ENCODE measurements around the gene SRP68. TPM values are rescaled to one million over a fixed set of nuclear protein-coding genes. Genes with fewer than 3 reads are reported as not detected.

SRP68 gene
- total RNA-seq, 8 experiments from 2014 or later = 21.2 to 70.9 (median 36.4) TPM

GRCh38 chr17:76004750-76005262, 67.5 kb downstream of the SRP68 start:
- 60 to 83% (median 80%) methylated on average over 1 to 4 of the region's 8 CpGs; no CpG with 5 or more reads in 6 of the 10 experiments for WGBS, 10 experiments
- Histone ChIP-seq H3K4me3 (no peak overlapping the region), H3K4me1 (replicated peaks in 1 of 2) (peaks cover 0 to 7% of the 10 kb centered on the region in 2 donors), H3K27ac (no peak overlapping the region)
- in situ Hi-C loops (cut with MboI; ENCODE audit: low pct_unique_long_range_greater_than_20kb in 2 of 9, low sequenced_read_pairs in 9 of 9, unreplicated experiment in 9 of 9) = loop anchor here in 4 of 9 experiments (25.0 kb wide), 1 partner anchor 282 kb away; no protein-coding TSS in a partner anchor
- ATAC-seq (replicated peaks in 6 of 8) = peak in 1 of 8 experiments; percentile 37

- Histone ChIP-seq H3K4me1 (replicated peaks in 1 of 2) (peaks cover 0 to 7% of the 10 kb centered on the region in 2 donors), H3K27ac (no peak overlapping the region), H3K4me3 (no peak overlapping the region)
- WGBS, 10 experiments = 49 to 100% (median 80%) methylated on average over 1 to 4 of the region's 6 CpGs; no CpG with 5 or more reads in 6 of the 10 experiments
- in situ Hi-C loops (cut with MboI; ENCODE audit: low pct_unique_long_range_greater_than_20kb in 2 of 9, low sequenced_read_pairs in 9 of 9, unreplicated experiment in 9 of 9) = loop anchor here in 4 of 9 experiments (25.0 kb wide), 1 partner anchor 283 kb away; no protein-coding TSS in a partner anchor
- no peak for ATAC-seq (replicated peaks in 6 of 8)
Measured at GRCh38 chr17:76003915-76004314, 68.4 kb downstream of the SRP68 start.

DNA sequence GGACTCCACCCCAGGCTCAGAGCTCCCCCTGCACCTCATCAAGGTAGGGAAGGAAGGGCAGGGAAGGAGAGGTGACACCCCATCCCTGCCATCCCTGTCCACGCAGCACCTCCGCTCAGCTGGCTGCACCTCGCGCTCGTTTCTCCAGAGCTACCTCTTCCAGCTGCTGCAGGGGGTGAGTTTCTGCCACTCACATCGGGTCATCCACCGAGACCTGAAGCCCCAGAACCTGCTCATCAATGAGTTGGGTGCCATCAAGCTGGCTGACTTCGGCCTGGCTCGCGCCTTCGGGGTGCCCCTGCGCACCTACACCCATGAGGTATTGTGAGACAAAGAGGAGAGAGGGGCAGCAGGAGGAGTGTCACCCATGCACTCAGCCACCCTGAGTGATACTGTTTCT, 70.2 kb downstream of the SRP68 start:
- ATAC-seq (replicated peaks in 6 of 8) = no peak
- no peak overlapping the region for H3K4me3 ChIP-seq
- H3K27ac ChIP-seq = no peak overlapping the region
- in situ Hi-C loops (cut with MboI; ENCODE audit: low pct_unique_long_range_greater_than_20kb in 2 of 9, low sequenced_read_pairs in 9 of 9, unreplicated experiment in 9 of 9) = loop anchor here in 4 of 9 experiments (25.0 kb wide), 1 partner anchor 285 kb away; no protein-coding TSS in a partner anchor
- 80 to 97% (median 90%) methylated on average over 1 to 7 of the region's 12 CpGs; no CpG with 5 or more reads in 7 of the 10 experiments for WGBS, 10 experiments
- peaks cover 0 to 7% of the 10 kb centered on the region in 2 donors for H3K4me1 ChIP-seq (replicated peaks in 1 of 2)

DNA sequence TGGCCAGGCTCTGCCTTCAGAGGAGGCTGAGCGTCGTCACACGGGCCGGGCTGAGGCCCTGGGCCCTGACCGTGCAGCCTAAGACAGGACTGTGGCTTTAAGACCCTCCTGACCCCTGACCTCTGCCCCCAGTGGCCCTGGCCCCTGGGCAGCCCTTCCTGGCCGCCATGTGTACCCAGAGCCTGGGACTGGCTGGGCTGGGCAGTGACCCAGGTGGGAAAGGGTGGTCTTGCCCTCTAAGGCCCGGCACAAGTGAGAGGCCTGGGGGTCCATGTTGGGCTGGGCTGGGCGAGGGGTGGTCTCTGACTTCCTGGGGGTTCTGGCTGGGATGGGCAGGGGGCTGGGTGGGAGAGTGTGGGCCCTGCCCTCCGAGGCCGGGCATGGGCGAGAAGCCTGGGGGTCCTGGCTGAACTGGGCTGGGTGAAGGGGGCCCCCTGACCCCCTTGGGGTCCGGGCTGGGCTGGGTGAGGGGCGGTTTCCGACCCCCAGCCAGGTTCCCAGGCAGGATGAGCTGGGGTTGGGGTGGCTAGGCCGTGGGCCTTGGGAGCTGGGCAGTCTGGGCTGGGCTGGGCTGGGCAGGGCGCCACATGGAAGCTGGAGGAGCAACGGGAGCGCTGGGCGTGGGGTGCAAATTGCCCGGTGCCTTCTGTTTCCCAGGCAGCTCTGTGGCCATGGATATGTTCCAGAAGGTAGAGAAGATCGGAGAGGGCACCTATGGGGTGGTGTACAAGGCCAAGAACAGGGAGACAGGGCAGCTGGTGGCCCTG, 71.4 kb downstream of the SRP68 start, which contains the start of gene CDK3:
CDK3 (plus strand) TSS at position 101 of the 767 bp plus-strand sequence; CDS start at position 672, 571 bp downstream.
- peaks cover 0 to 7% of the 10 kb centered on the region in 2 donors for H3K4me1 ChIP-seq (replicated peaks in 1 of 2)
- H3K4me3 ChIP-seq = no peak within 1 kb of the TSS
- H3K27ac ChIP-seq = no peak within 1 kb of the TSS
- in situ Hi-C loops (cut with MboI; ENCODE audit: low pct_unique_long_range_greater_than_20kb in 2 of 9, low sequenced_read_pairs in 9 of 9, unreplicated experiment in 9 of 9) = loop anchor here in 4 of 9 experiments (25.0 kb wide), 1 partner anchor 286 kb away; no protein-coding TSS in a partner anchor
- ATAC-seq (replicated peaks in 6 of 8) = peak in 6 of 8 experiments; percentile 4 to 28 (median 17)
- WGBS, 10 experiments = 83% methylated on average over 1 of the region's 21 CpGs; no CpG with 5 or more reads in 9 of the 10 experiments

DNA sequence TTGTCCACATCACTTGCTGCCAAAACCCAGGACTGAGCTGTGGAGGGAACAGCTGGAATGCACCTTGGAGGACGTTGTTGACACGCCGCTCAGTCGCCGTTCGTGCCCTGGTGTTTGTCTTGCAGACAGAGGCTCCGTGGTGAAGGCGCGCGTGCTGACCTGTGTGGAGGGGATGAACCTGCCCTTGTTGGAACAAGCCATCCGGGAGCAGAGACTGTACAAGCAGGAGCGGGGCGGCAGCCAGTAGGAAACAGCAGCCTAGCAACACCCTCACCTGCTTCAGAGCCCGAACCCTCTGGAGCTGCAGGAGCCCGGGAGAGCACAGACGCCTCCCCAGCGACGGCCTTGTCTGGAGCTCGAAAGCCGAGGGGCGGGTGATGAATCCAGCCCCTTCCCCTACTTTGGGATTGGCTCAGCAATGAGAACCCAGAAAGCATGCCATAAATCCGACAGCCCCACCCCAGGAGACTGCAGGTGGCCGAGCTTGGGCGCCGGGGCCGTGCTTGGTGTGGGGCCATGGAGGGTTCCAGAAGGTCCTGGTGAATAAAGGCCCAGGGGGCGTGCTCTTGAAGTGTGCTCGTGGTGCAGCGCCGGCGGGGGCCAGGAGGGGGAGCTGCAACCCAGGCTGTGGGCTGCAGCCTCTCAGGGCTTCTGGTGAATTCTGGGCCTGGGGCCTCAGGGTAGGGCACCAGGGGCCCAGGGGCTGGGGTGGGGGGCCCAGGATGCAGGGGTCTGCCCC, 72.1 kb downstream of the SRP68 start:
- H3K27ac ChIP-seq = no peak overlapping the region

DNA sequence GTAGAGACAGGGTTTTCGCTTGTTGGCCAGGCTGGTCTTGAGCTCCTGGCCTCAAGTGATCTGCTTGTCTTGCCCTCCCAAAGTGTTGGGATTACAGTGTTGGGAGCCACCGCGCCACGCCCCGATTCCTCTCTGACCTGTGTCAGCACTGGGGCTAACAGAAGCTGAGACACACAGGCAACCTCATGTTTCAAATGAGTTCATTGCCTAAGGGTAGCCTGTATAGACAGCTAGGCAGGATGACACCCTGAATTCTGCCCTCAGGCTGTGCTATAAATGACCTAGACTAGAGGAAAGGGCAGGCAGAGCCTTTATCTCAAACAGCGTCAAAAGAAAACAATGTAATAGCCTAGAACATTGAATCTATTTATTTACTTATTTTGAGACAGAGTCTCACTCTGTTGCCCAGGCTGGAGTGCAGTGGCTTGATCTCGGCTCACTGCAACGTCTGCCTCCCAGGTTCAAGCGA, 74.0 kb downstream of the SRP68 start:
- Histone ChIP-seq H3K4me1 (replicated peaks in 1 of 2) (peaks cover 0 to 7% of the 10 kb centered on the region in 2 donors), H3K27ac (no peak overlapping the region), H3K4me3 (no peak overlapping the region)
- ATAC-seq (replicated peaks in 6 of 8) = peak in 2 of 8 experiments; percentile 10 to 13
- in situ Hi-C loops (cut with MboI; ENCODE audit: low pct_unique_long_range_greater_than_20kb in 2 of 9, low sequenced_read_pairs in 9 of 9, unreplicated experiment in 9 of 9) = no loop called here
- 70 to 100% (median 95%) methylated on average over 1 to 9 of the region's 9 CpGs; no CpG with 5 or more reads in 1 of the 10 experiments for WGBS, 10 experiments

More for the DNA sequence above, 72.1 kb downstream of the SRP68 start:
- in situ Hi-C loops (cut with MboI; ENCODE audit: low pct_unique_long_range_greater_than_20kb in 2 of 9, low sequenced_read_pairs in 9 of 9, unreplicated experiment in 9 of 9) = loop anchor here in 4 of 9 experiments (25.0 kb wide), 1 partner anchor 287 kb away; no protein-coding TSS in a partner anchor
- ATAC-seq (replicated peaks in 6 of 8) = peak; percentile 30 to 83 (median 64)
- 81 to 91% (median 85%) methylated on average over 5 to 9 of the region's 31 CpGs; no CpG with 5 or more reads in 7 of the 10 experiments for WGBS, 10 experiments
- Histone ChIP-seq H3K4me3 (no peak overlapping the region), H3K4me1 (replicated peaks in 1 of 2) (peaks cover 0 to 7% of the 10 kb centered on the region in 2 donors)

- peak in 3 of 8 experiments; percentile 22 to 77 (median 69) for ATAC-seq (replicated peaks in 6 of 8)
- Histone ChIP-seq H3K27ac (no peak overlapping the region), H3K4me3 (no peak overlapping the region), H3K4me1 (replicated peaks in 1 of 2) (peaks cover 0 to 7% of the 10 kb centered on the region in 2 donors)
- WGBS, 10 experiments = 6 to 80% (median 63%) methylated on average over 1 to 11 of the region's 18 CpGs; no CpG with 5 or more reads in 1 of the 10 experiments
- in situ Hi-C loops (cut with MboI; ENCODE audit: low pct_unique_long_range_greater_than_20kb in 2 of 9, low sequenced_read_pairs in 9 of 9, unreplicated experiment in 9 of 9) = no loop called here
Measured at GRCh38 chr17:75996665-75997590, 75.4 kb downstream of the SRP68 start.

GRCh38 chr17:75995385-75995925, 76.9 kb downstream of the SRP68 start:
- no peak overlapping the region for H3K4me3 ChIP-seq
- no peak for ATAC-seq (replicated peaks in 6 of 8)
- in situ Hi-C loops (cut with MboI; ENCODE audit: low pct_unique_long_range_greater_than_20kb in 2 of 9, low sequenced_read_pairs in 9 of 9, unreplicated experiment in 9 of 9) = no loop called here
- no peak overlapping the region for H3K27ac ChIP-seq
- WGBS, 10 experiments = 88 to 100% (median 100%) methylated on average over 1 to 3 of the region's 7 CpGs; no CpG with 5 or more reads in 3 of the 10 experiments
- peaks cover 0 to 4% of the 10 kb centered on the region in 2 donors for H3K4me1 ChIP-seq (replicated peaks in 1 of 2)

DNA sequence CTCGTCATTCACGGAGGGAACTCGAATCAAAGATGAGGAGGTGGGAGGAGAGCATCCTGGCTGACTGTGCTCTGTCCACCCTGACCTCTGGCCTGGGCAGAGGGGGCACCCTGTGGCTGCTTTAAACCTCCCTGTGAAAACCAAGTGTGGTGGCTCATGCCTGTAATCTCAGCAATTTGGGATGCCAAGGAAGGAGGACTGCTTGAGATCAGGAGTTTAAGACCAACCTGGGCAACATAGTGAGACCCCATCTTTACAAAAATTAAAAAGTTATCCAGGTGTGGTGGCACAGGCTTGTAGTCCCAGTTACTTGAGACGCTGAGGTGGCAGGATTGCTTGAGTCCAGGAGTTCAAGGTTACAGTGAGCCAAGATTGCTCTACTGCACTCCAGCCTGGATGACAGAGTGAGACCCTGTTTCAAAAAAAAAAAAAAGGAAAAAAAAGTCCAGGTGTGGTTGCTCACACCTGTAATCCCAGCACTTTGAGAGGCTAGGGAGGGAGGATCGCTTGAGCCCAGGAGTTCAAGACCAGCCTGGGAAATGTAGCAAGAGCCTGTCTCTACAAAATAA, 77.4 kb downstream of the SRP68 start:
- Histone ChIP-seq H3K27ac (no peak overlapping the region), H3K4me1 (replicated peaks in 1 of 2) (no peaks in the 10 kb centered on the region), H3K4me3 (no peak overlapping the region)
- in situ Hi-C loops (cut with MboI; ENCODE audit: low pct_unique_long_range_greater_than_20kb in 2 of 9, low sequenced_read_pairs in 9 of 9, unreplicated experiment in 9 of 9) = no loop called here
- ATAC-seq (replicated peaks in 6 of 8) = no peak
- 82 to 100% (median 92%) methylated on average over 1 to 5 of the region's 5 CpGs; no CpG with 5 or more reads in 3 of the 10 experiments for WGBS, 10 experiments

DNA sequence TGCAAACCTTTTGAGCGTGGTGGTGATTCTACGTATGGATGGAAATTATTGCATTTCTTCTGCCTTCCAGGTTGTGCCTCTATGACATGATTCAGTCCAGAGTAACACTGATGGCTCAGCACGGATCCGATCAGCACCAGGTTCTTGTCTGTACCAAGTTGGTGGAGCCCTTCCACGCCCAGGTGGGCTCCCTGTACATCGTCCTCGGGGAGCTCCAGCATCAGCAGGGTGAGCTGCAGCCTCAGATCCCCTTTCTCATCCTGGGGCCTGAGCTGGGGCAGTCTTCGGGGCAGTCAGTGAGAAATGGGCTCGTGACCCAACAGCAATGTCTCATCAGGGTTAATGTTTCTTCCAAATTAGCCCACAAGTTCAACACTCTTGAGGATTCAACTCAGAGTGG, 80.9 kb downstream of the SRP68 start:
- Histone ChIP-seq H3K27ac (no peak overlapping the region), H3K4me1 (replicated peaks in 1 of 2) (no peaks in the 10 kb centered on the region), H3K4me3 (no peak overlapping the region)
- in situ Hi-C loops (cut with MboI; ENCODE audit: low pct_unique_long_range_greater_than_20kb in 2 of 9, low sequenced_read_pairs in 9 of 9, unreplicated experiment in 9 of 9) = no loop called here
- ATAC-seq (replicated peaks in 6 of 8) = no peak
- 76 to 100% (median 93%) methylated on average over 1 to 7 of the region's 9 CpGs; no CpG with 5 or more reads in 2 of the 10 experiments for WGBS, 10 experiments

All from motor neuron (in vitro differentiated cells).